H1 (cell line): Measurements from ENCODE around the gene MED31. TPM values are rescaled to one million over a fixed set of nuclear protein-coding genes. Genes with fewer than 3 reads are reported as not detected.

Source experiments
- CTCF ChIA-PET: fragments of 300-600 bp; sonication (Branson Sonifier 250); formaldehyde crosslinking; loops from one replicate; lab custom pipeline; 2021; ENCODE audit not compliant: partially characterized antibody; lab: Charles Lee
- POLR2A ChIA-PET: fragments of 300-600 bp; sonication (Branson Sonifier 250); formaldehyde crosslinking; loops from one replicate; lab custom pipeline; 2021; ENCODE audit warnings: inconsistent platforms; ENCODE audit not compliant: partially characterized antibody; lab: Charles Lee
- DNase-seq, 2 experiments: peaks; one replicate each; pipeline versions ENCODE4 v3.0.0 to v3.0.0-alpha.2; 2010 to 2022; ENCODE audit warnings: low spot score in 2 of 2, low read depth in 1 of 2, mixed read lengths in 1 of 2
- FAIRE-seq: peaks from 2 replicates; lab custom pipeline; 2011; peaks lifted over from hg19 to GRCh38; lab: Jason Lieb, UNC
- H2AFZ ChIP-seq: 2 replicates; pipeline ENCODE4 v1.8.1; 2012; ENCODE audit warnings: low read length, inconsistent platforms
- H2AK5ac ChIP-seq: 2 replicates; pipeline ENCODE4 v1.6.1; 2013; ENCODE audit warnings: low read depth, low read length
- H2BK120ac ChIP-seq: replicated peaks from 2 replicates; pipeline ENCODE3; 2013; ENCODE audit warnings: low read depth, low read length, inconsistent platforms
- H2BK12ac ChIP-seq: 2 replicates; pipeline ENCODE4 v1.6.1; 2013; ENCODE audit warnings: low read depth, low read length
- H2BK15ac ChIP-seq: 2 replicates; pipeline ENCODE4 v1.6.1; 2013; ENCODE audit warnings: low read length
- H2BK20ac ChIP-seq: 2 replicates; pipeline ENCODE4 v1.6.1; 2013; ENCODE audit warnings: low read length
- H2BK5ac ChIP-seq: 2 replicates; pipeline ENCODE4 v1.6.1; 2013; ENCODE audit warnings: low read depth, low read length
- H3K14ac ChIP-seq: 2 replicates; pipeline ENCODE4 v1.6.1; 2013; ENCODE audit warnings: inconsistent platforms; ENCODE audit not compliant: insufficient read length
- H3K18ac ChIP-seq: 2 replicates; pipeline ENCODE4 v1.6.1; 2013; ENCODE audit warnings: low read length; ENCODE audit errors: extremely low read depth
- H3K23ac ChIP-seq: 2 replicates; pipeline ENCODE4 v1.6.1; 2013; ENCODE audit warnings: inconsistent platforms; ENCODE audit not compliant: insufficient read length
- H3K23me2 ChIP-seq: 2 replicates; pipeline ENCODE4 v1.6.1; 2013; ENCODE audit warnings: low read depth, low read length
- H3K27ac ChIP-seq: 2 replicates; pipeline ENCODE4 v1.6.1; 2011; ENCODE audit warnings: low read depth, low read length, inconsistent platforms
- H3K27me3 ChIP-seq, 4 experiments: replicated peaks in 1 of 4; 1 replicate in 1 of 4; 2 replicates in 3 of 4; pipeline versions ENCODE4 v1.6.1 to v1.8.1; 2011 to 2013; ENCODE audit warnings: low read length in 3 of 4, mild to moderate bottlenecking in 3 of 4, inconsistent platforms in 2 of 4, mixed read lengths in 2 of 4, moderate library complexity in 1 of 4; ENCODE audit not compliant: control insufficient read depth in 3 of 4, insufficient read depth in 3 of 4; ENCODE audit errors: extremely low read depth in 1 of 4
- H3K36me3 ChIP-seq, 4 experiments: 2 replicates each; pipeline versions ENCODE4 v1.6.1 to v1.8.1; 2011 to 2013; ENCODE audit warnings: mild to moderate bottlenecking in 4 of 4, low read length in 3 of 4, moderate library complexity in 2 of 4, control low read depth in 1 of 4, inconsistent platforms in 1 of 4; ENCODE audit not compliant: insufficient read depth in 4 of 4, control insufficient read depth in 2 of 4
- H3K4ac ChIP-seq: replicated peaks from 2 replicates; pipeline ENCODE3; 2013; ENCODE audit warnings: low read length, low read depth, mixed read lengths, inconsistent platforms; ENCODE audit not compliant: insufficient read length
- H3K4me1 ChIP-seq, 4 experiments: replicated peaks in 1 of 4; 1 replicate in 1 of 4; 2 replicates in 3 of 4; pipeline versions ENCODE4 v1.6.1 to v1.8.1; 2011 to 2013; ENCODE audit warnings: low read length in 3 of 4, inconsistent platforms in 2 of 4, mixed read lengths in 1 of 4; ENCODE audit not compliant: insufficient read depth in 4 of 4, control insufficient read depth in 3 of 4
- H3K4me2 ChIP-seq, 2 experiments: 2 replicates each; pipeline versions ENCODE4 v1.6.1 to v1.8.1; 2011 to 2013; ENCODE audit warnings: low read depth in 2 of 2, low read length in 2 of 2, control low read depth in 1 of 2, inconsistent platforms in 1 of 2, mild to moderate bottlenecking in 1 of 2; ENCODE audit not compliant: insufficient read depth in 1 of 2
- H3K4me3 ChIP-seq, 4 experiments: fragments of 200-600, 300-600 bp in 1 of 4; sonication (generic), shearing (Covaris generic), sonication (Bioruptor Twin) in 1 of 4; 2 replicates each; pipeline versions ENCODE4 v1.5.1 to v1.8.1; 2011 to 2016; ENCODE audit warnings: low read length in 4 of 4, low read depth in 3 of 4, control low read depth in 2 of 4, inconsistent platforms in 2 of 4, mild to moderate bottlenecking in 2 of 4, mixed read lengths in 1 of 4, moderate library complexity in 1 of 4; ENCODE audit not compliant: insufficient read depth in 2 of 4; ENCODE audit errors: extremely low read depth in 1 of 4
- H3K56ac ChIP-seq: replicated peaks from 2 replicates; pipeline ENCODE3; 2013; ENCODE audit warnings: low read depth, mild to moderate bottlenecking, mixed read lengths, low read length, inconsistent platforms; ENCODE audit not compliant: insufficient read length
- H3K79me1 ChIP-seq: 2 replicates; pipeline ENCODE4 v1.6.1; 2013; ENCODE audit warnings: low read depth, low read length, control low read depth
- H3K79me2 ChIP-seq, 2 experiments: 2 replicates each; pipeline versions ENCODE4 v1.6.1 to v1.8.1; 2012 to 2013; ENCODE audit warnings: low read length in 2 of 2, mild to moderate bottlenecking in 2 of 2, inconsistent platforms in 1 of 2; ENCODE audit not compliant: insufficient read depth in 2 of 2, control insufficient read depth in 1 of 2
- H3K9ac ChIP-seq, 4 experiments: replicated peaks in 1 of 4; 1 replicate in 1 of 4; 2 replicates in 3 of 4; pipeline versions ENCODE4 v1.6.1 to v1.8.1; 2011 to 2013; ENCODE audit warnings: low read depth in 3 of 4, low read length in 3 of 4, control low read depth in 2 of 4, mild to moderate bottlenecking in 2 of 4, moderate library complexity in 2 of 4, inconsistent platforms in 1 of 4; ENCODE audit errors: extremely low read depth in 1 of 4
- H3K9me3 ChIP-seq, 2 experiments: 2 replicates each; pipeline versions ENCODE4 v1.6.1 to v1.8.1; 2012 to 2013; ENCODE audit warnings: mild to moderate bottlenecking in 2 of 2, moderate library complexity in 2 of 2, control low read depth in 1 of 2, inconsistent platforms in 1 of 2, low read depth in 1 of 2, low read length in 1 of 2, mixed read lengths in 1 of 2; ENCODE audit not compliant: insufficient read depth in 2 of 2
- H4K20me1 ChIP-seq, 2 experiments: replicated peaks in 1 of 2; 2 replicates each; pipeline versions ENCODE3 to v1.8.1; 2011 to 2013; ENCODE audit warnings: inconsistent platforms in 2 of 2, low read length in 2 of 2, mild to moderate bottlenecking in 1 of 2; ENCODE audit not compliant: insufficient read depth in 2 of 2, control insufficient read depth in 1 of 2
- H4K5ac ChIP-seq: 2 replicates; pipeline ENCODE4 v1.6.1; 2013; ENCODE audit warnings: low read length, low read depth, mixed read lengths, inconsistent platforms; ENCODE audit not compliant: insufficient read length
- H4K8ac ChIP-seq: 2 replicates; pipeline ENCODE4 v1.8.0; 2013; ENCODE audit warnings: mild to moderate bottlenecking, moderate library complexity, low read length, inconsistent platforms; ENCODE audit not compliant: insufficient read depth; ENCODE audit errors: extremely low read depth
- H4K91ac ChIP-seq: replicated peaks from 2 replicates; pipeline ENCODE3; 2013; ENCODE audit warnings: low read length, mixed read lengths, inconsistent platforms; ENCODE audit not compliant: insufficient read length
- CREB1 ChIP-seq: IDR thresholded peaks from 2 replicates; pipeline ENCODE4 v1.6.1; 2012; ENCODE audit warnings: inconsistent platforms
- WGBS, 2 experiments: shearing (Covaris generic) in 1 of 2; methylation state at CpG; one replicate each; pipeline versions ENCODE4 v1.1.6 to v1.1.7; 2013 to 2015; ENCODE audit warnings: low lambda C conversion rate in 2 of 2, mixed read lengths in 2 of 2, inconsistent platforms in 1 of 2, low coverage in 1 of 2, missing lambda C conversion rate in 1 of 2; ENCODE audit not compliant: insufficient replicate concordance in 2 of 2, insufficient coverage in 1 of 2, insufficient read length in 1 of 2; ENCODE audit errors: extremely low coverage in 1 of 2, missing lambda C conversion rate in 1 of 2; 5-methylcytosine and 5-hydroxymethylcytosine counted together
- polyA plus RNA-seq, 7 experiments: library from polyadenylated mRNA; depleted of rRNA in 3 of 7; stranded (reverse) in 5 of 7; unstranded in 2 of 7; fragments of >200 nt in 5 of 7; fragments of 200-250 nt in 2 of 7; gene quantifications; 1 replicate in 5 of 7; 2 replicates in 1 of 7; 4 replicates in 1 of 7; pipeline versions ENCODE4 v1.2.1 to v1.2.3, GENCODE V29; 2011 to 2013; ENCODE audit warnings: missing spikeins in 2 of 7, mixed read lengths in 2 of 7
- total RNA-seq: library from RNA; stranded (reverse); fragmentation: NEBNext Ultra II Directional; extraction: Animal tissue kit (Norgen Biotek cat#: 25700); gene quantifications from 2 replicates; pipeline ENCODE4 v1.2.1, GENCODE V29; 2021

The MED31 gene
- total and polyA plus RNA-seq, 2 of the 8 experiments (the other 6 are each of a cell fraction or from before 2014, with no cell fraction given) = 4.6 to 12.3 TPM

DNA sequence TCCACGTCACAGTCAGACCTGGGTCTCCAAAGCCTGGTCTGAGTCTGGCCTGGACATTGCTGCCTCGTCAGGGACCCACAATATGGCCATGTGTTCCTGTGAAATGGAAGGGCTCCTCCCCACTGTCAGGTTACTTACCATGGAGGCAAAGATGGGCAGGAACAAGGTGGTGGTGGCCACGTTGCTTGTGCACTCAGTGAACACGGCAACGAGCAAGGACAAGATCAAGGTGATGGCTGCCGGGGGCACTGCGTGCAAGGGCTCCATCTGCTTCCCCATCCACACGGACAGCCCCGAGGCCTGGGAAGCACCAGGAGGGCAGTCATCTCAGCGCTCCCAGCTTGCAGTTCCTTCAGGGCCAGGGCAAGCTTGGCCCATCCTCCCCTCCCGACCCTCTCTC is 39.2 kb upstream of the MED31 start:
- no peak overlapping the region for H3K18ac ChIP-seq
- peaks cover 0 to 2% of the 10 kb centered on the region in 2 experiments for H4K20me1 ChIP-seq
- DNase-seq (no peak), FAIRE-seq (no peak)
- peaks cover 4% of the 10 kb centered on the region; the same call in 1 of the 2 replicates for H3K23me2 ChIP-seq
- no peak overlapping the region for H4K91ac ChIP-seq
- no peak for TF ChIP-seq CREB1
- no peak overlapping the region for H3K4me3 ChIP-seq
- no peaks in the 10 kb centered on the region for H3K36me3 ChIP-seq
- H3K4ac ChIP-seq = no peak overlapping the region
- no peaks in the 10 kb centered on the region for H3K79me1 ChIP-seq
- no peak overlapping the region for H2BK15ac ChIP-seq
- WGBS, 2 experiments = 85% methylated on average over 11 of the region's 11 CpGs; no CpG with 5 or more reads in 1 of the 2 experiments
- no peak overlapping the region for H2AFZ ChIP-seq
- no peak overlapping the region for H3K56ac ChIP-seq
- no peak overlapping the region for H3K23ac ChIP-seq
- H2BK120ac ChIP-seq = no peak overlapping the region
- no peak overlapping the region for H2BK20ac ChIP-seq
- ChIA-PET POLR2A (interaction anchor here (1.1 kb wide), 1 partner anchor 10 kb away, joined by 3 read pairs; no protein-coding TSS in a partner anchor), CTCF (interaction anchor here (1.1 to 1.9 kb wide), 3 partner anchors 11 to 163 kb away, joined by 3 to 10 read pairs (median 6); no protein-coding TSS in a partner anchor)
- no peak overlapping the region for H3K27ac ChIP-seq
- H3K4me2 ChIP-seq = no peak overlapping the region
- H4K8ac ChIP-seq = no peak overlapping the region
- no peak overlapping the region for H2BK5ac ChIP-seq
- H3K4me1 ChIP-seq = no peaks in the 10 kb centered on the region
- H2AK5ac ChIP-seq = no peak overlapping the region
- no peaks in the 10 kb centered on the region for H3K9me3 ChIP-seq
- H3K9ac ChIP-seq = no peak overlapping the region
- H4K5ac ChIP-seq = no peak overlapping the region
- no peaks in the 10 kb centered on the region for H3K79me2 ChIP-seq
- H3K27me3 ChIP-seq = no peaks in the 10 kb centered on the region
- H2BK12ac ChIP-seq = no peak overlapping the region
- no peak overlapping the region for H3K14ac ChIP-seq
